Thyroid gland (tissue), 4 donors: ENCODE results near the gene BOLA2B.

Source experiments
- CTCF ChIP-seq, 6 experiments: fragments of 200-600 bp in 3 of 6; fragments of 450-650 bp in 3 of 6; sonication (generic) in 3 of 6; IDR thresholded peaks; one replicate each; pipeline ENCODE4 v1.5.1; 2016 to 2019; ENCODE audit warnings: antibody characterized with exemption in 6 of 6, mild to moderate bottlenecking in 2 of 6, inconsistent platforms in 1 of 6, moderate library complexity in 1 of 6
- POLR2A ChIP-seq, 2 donors: fragments of 450-650 bp; IDR thresholded peaks; one replicate each; pipeline ENCODE4 v1.6.1; 2017; ENCODE audit warnings: antibody characterized with exemption in 2 of 2, mild to moderate bottlenecking in 2 of 2, moderate library complexity in 1 of 2

- TF ChIP-seq CTCF (IDR thresholded peaks at IDR 0.05) (no peak), POLR2A (IDR thresholded peaks at IDR 0.05) (no peak)
Measured at GRCh38 chr16:30185683-30186421, 7.6 kb downstream of the BOLA2B start.
